GM12865 (cell line): Measurements from ENCODE around the gene RBM18.

Experiments used
- DNase-seq: peaks from one replicate; pipeline ENCODE4 v3.0.0; 2010; ENCODE audit warnings: low read depth
- H3K4me3 ChIP-seq: 2 replicates; pipeline ENCODE4 v1.5.1; 2011; ENCODE audit warnings: mild to moderate bottlenecking, low read depth, low read length, control low read depth
- TF ChIP-seq, protein P1 (sequence below): IDR thresholded peaks from 2 replicates; pipeline ENCODE4 v1.5.1; 2011; ENCODE audit warnings: low read length, control low read depth, low read depth, inconsistent platforms; ENCODE audit not compliant: insufficient read depth; ENCODE audit errors: missing control alignments

RBM18 gene

GRCh38 chr9:122223435-122223834 lies 41.2 kb downstream of the RBM18 start:
- TF ChIP-seq, protein P1, sequence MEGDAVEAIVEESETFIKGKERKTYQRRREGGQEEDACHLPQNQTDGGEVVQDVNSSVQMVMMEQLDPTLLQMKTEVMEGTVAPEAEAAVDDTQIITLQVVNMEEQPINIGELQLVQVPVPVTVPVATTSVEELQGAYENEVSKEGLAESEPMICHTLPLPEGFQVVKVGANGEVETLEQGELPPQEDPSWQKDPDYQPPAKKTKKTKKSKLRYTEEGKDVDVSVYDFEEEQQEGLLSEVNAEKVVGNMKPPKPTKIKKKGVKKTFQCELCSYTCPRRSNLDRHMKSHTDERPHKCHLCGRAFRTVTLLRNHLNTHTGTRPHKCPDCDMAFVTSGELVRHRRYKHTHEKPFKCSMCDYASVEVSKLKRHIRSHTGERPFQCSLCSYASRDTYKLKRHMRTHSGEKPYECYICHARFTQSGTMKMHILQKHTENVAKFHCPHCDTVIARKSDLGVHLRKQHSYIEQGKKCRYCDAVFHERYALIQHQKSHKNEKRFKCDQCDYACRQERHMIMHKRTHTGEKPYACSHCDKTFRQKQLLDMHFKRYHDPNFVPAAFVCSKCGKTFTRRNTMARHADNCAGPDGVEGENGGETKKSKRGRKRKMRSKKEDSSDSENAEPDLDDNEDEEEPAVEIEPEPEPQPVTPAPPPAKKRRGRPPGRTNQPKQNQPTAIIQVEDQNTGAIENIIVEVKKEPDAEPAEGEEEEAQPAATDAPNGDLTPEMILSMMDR, result no peak
- DNase-seq, result no peak
- H3K4me3 ChIP-seq, result no peak overlapping the region

DNA sequence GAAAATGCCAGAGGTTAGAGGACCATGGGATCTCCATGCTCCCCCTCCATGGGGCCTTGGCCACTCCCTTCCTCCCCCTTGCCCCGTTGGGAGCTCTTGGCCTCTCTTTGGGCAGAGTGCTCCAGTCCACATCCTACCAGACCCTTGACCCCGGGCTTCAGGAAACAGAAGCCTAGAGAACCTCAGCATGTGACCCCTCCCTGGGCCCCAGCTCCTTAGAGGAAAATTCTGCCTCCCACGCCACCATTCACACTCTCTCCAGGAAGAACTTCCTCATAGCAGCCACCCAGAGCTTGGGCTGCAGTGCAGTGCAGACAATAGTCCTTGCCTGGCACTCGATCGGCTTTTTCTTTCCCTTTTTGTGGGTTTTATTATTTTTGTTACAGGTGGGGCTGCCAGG lies 41.8 kb downstream of the RBM18 start:
- TF ChIP-seq, protein P1, result no peak
- H3K4me3 ChIP-seq, result no peak overlapping the region
- no peak for DNase-seq

DNA sequence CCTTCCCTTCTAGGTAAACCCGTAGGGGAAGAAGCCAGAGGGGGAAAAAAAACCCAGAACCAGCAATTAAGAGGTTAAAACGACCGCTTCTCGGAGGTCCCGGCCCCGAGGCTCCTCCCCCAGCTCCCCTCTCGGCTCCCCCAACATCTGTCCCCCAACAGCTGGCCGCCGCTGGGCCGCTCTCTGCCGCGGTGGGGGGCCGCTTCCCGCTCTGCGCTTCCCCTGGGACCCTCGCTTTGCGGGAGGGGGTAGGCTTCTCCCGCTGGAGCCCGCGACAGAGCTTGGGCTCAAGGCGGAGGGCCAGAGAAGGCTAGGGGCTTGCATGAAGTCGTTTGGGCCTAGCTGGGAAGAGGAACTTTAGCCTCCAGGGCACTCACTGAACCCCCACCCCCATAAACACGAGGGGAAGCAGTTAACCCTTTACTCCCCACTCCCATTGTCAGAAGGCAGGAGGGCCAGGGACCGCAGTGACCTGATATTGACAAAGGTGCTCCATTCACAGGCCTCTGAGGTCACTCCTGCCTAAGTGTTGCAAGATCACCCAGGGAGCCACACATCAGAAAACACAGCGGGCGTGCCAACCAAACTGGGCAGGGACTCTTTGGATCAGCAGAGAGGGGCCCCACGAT lies 43.3 kb downstream of the RBM18 start:
- DNase-seq, result no peak
- TF ChIP-seq, protein P1, result no peak
- no peak overlapping the region for H3K4me3 ChIP-seq

DNA sequence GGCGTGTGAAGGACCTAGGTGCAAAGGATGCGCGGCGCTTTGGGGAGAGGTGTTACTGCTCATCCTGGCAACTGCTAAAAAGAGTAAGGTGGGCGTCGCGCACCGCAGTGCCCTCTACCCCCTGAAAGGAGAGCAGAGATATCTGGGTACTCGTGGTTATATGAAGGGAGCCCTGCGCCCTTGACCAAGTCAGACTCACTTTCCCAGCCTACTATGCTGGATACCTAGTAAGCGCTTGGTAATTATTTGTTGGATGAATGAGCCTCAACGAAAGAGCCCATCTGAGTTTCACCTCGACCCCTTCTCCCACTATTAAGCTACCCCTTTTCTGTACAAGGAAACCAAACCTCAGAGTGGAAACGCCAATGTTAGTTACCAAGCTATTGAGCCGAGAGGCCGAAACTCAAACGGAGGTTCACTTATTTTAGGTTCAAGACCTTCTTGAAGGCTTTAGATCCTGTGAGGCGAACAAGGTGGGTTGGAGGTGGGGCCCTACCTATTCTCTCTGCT lies 43.9 kb downstream of the RBM18 start:
- H3K4me3 ChIP-seq, result no peak overlapping the region

DNA sequence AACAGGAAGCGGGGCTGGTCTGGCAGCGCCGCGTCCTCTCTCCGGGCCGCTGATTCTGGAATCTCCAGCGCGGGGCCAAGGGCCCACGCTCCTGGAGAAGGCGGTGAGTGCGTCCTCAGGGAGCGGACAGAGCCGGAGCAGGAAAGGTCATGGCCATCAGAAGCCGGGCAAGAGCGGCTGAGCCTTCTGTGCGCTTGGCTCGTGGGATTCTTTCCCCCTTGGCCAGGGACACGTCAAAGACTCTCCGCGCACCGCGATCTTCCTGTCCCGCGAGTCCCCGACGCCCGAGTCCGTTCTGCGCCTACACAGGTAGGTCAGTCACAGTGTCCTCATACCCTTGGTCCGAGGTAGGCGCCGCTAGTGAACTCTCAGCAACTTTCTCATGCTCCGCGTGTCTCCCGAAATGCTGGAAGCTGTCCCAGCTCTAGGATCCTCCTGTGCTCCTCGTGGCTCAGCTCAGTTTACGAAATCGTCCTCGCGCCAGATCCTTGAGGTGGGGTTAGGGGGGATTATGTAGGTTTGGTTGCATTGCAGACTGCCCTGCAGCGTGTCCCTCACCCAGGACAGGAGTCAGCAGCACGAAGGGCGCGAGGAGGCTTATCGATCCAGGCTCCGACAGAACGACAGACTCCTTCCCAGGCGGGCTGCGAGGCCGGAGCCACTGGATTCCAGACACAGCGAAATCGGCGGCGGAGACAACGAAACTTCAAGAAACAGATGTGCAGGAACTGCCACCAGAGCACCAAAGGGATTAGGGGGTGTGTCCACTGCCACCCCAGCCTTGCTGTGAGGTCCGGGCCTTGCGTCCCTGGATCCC lies 44.6 kb downstream of the RBM18 start:
- TF ChIP-seq, protein P1, result no peak
- no peak overlapping the region for H3K4me3 ChIP-seq
- no peak for DNase-seq

More for the DNA sequence above, 43.9 kb downstream of the RBM18 start:
- no peak for DNase-seq
- TF ChIP-seq, protein P1, result no peak

- no peak overlapping the region for H3K4me3 ChIP-seq
- DNase-seq, result no peak
- TF ChIP-seq, protein P1, result no peak
Observed at GRCh38 chr9:122218935-122219855, 45.4 kb downstream of the RBM18 start.
